HG03565 (cell line): ENCODE data around the gene TMPRSS11E.
"Not testable (repeated sequence)": the region's sequence is repeated elsewhere in the genome, so short reads cannot be mapped to it uniquely, and the experiment has no call there.

Source experiments
- ATAC-seq: cut with Tn5 transposase; IDR thresholded peaks from one replicate; pipeline ENCODE4 v1.9.1; 2021; ENCODE audit warnings: mild to moderate bottlenecking, moderate library complexity; ENCODE audit not compliant: unreplicated experiment

Gene TMPRSS11E

GRCh38 chr4:68447201-68447600 is at the start of gene TMPRSS11E:
TSS of gene TMPRSS11E (plus strand) at chr4:68447463. CDS start at chr4:68447513, 50 bp downstream.
- ATAC-seq, result no peak

- no peak for ATAC-seq
These were observed 48.0 kb upstream of the TMPRSS11E start for GRCh38 chr4:68399306-68399705.

DNA sequence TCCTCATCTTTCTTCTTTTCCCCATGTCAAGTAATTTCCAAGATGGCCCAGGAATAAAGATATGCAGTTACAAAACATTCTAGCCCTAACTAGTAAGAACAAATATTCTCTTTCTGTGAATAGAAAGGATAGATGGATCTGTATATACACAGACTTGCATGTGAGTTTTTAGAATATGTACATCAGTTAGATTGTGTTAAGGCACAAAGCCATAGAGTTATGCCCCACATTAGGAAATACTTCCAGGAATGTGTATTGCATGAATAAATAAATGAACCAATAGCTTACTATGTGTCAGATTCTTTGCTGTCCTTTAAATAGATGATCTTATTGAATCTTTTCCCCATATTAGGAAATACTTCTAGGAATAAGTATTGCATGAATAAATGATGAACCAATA is 46.0 kb upstream of the TMPRSS11E start:
- no peak for ATAC-seq

- ATAC-seq, result no peak
These were observed 43.1 kb upstream of the TMPRSS11E start for GRCh38 chr4:68404153-68404552.

GRCh38 chr4:68405718-68406478 is 41.4 kb upstream of the TMPRSS11E start:
- ATAC-seq, result not testable (repeated sequence)

DNA sequence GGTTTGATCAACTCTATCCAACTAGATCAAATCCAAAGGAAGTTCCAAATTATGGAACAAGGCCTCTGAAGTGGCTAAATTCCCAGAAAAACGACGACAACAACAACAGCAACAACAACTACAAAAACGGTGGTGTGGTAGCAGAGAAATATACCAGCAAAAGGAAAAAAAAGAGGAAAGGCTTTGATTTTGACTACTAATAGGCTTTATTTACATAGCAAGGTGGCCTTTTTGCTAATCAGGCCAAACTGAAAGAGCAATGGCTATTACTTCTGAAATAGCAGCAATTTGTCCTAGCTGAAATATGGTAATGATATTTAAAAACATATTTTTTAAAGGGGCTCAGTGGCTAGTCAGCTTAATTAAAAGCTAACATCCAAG is 40.8 kb upstream of the TMPRSS11E start:
- ATAC-seq, result no peak

DNA sequence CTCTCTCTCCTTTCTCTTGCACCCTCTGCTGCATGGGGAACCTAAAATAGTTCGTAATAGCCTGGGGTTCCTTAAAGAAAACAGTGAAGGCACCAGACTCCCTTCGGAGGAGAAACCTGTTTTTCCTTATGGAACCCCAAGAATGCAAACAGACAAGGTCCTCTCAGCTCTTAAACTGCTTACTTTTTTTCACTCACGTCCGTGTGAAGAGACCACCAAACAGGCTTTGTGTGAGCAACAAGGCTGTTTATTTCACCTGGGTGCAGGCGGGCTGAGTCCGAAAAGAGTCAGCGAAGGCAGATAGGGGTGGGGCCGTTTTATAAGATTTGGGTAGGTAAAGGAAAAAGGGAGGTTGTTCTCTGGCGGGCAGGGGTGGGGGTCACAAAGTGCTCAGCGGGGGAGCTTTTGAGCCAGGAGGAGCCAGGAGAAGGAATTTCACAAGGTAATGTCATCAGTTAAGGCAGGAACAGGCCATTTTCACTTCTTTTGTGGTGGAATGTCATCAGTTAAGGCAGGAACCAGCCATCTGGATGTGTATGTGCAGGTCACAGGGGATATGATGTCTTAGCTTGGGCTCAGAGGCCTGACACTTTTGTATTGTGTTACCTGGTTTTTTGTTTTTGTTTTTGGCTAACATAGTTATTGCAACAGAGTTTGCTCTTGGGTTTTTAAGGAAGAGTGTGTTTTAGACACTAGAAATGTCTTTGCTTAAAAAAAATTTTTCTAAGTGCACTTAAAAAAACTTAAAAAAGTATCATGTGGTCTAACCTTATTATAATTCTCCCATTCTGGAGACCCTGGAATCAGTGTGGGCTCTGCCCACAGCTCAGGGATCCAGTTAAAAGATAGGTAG is 40.0 kb upstream of the TMPRSS11E start:
- ATAC-seq, result not testable (repeated sequence)

- ATAC-seq, result no peak
These were observed 39.4 kb upstream of the TMPRSS11E start for GRCh38 chr4:68407868-68408190.

- no peak for ATAC-seq
These were observed 37.1 kb upstream of the TMPRSS11E start for GRCh38 chr4:68410149-68410548.

DNA sequence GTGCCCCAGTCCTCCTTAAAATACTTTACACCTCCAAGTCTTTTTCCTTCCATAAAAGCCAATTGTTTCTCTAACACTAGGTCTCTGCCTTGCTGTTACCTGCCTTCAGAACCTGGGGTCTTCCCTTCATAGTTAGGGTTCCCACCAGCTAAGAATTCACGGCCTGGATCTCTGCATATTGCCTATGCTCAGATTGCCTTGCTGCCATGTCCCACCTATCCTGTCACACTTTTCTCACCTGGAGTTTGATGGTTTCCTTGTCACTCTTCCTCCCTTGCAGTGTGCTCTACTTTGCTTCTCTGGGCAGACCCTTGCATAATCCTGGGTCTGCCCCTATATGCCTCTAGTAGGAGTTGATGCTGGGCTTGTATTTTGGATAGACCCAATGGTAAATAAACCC is 36.6 kb upstream of the TMPRSS11E start:
- no peak for ATAC-seq

GRCh38 chr4:68412031-68412430 is 35.2 kb upstream of the TMPRSS11E start:
- not testable (repeated sequence) for ATAC-seq

DNA sequence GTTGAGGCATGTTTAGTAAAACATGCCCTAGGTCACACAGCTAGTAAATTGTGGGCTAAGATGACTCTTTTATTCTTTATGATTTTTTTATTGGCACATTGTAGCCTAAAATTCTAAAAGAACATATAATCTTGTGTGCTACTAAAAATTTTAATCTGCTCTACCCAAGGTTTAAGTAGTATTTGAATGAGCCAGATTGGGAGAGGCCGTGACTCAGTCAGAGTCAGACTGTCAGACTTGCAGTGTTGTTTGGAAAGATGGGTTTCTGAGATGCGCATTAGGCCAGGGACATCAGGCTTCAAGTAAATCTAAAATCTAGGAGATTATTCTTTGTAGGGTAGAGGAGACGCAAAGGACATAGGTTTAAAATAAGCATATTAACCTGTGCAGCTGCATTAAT is 30.7 kb upstream of the TMPRSS11E start:
- ATAC-seq, result no peak

- no peak for ATAC-seq
These were observed 20.7 kb upstream of the TMPRSS11E start for GRCh38 chr4:68426516-68426915.

DNA sequence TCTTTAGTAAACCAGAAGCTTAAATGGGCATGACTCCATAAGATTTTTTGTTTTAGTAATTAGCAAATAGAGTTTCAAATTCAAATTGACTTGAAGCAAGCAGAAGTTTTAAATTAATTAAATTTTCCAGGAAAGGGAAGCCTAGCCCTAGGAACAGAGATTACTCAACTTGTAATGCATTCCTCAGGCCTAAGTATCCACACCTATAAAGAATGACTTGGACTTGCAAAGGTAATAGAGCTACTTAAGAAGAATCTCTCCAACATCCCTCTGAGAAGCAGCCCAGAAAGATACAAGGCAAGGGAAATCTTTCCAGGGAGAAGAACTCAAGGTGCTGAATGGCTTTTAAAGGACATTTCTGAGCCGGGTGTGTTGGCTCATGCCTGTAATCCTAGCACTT is 16.9 kb upstream of the TMPRSS11E start:
- ATAC-seq, result no peak

DNA sequence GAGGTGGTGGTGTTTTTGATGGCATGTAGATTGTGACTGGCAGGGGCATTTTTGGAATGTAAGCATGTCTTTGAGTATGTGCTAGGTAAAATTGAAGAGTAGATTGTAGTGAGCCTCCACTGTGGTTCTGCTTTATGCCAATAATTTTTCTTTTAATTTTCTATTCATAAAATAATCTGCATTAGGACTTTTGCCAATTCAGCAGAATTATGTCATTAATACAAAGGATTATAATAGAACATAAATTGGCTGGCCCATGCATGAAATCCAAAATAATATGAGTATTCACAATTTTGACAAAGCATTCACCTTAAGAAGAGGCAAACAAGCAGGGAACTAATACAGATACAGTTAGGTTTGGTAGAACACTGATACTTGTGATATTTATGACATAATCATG is 14.9 kb upstream of the TMPRSS11E start:
- no peak for ATAC-seq

- ATAC-seq, result no peak
These were observed 13.7 kb upstream of the TMPRSS11E start for GRCh38 chr4:68433582-68433981.

DNA sequence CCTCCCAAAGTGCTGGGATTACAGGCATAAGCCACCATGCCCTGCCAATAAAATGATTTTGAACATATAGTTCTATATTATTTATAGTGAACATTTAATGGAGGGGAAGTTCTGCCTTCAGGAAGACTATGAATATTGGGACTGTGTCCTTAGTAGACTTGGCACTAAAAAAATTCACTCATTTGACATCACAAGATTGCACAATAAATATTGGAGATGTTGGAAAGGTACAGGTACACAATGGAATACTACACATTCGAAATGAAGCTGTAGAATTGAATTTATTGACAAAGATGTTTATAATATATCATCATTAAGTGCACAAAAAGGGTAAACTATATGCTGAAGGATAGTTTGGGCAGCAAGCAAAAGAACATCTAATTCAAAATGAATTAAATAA is 13.0 kb upstream of the TMPRSS11E start:
- ATAC-seq, result no peak

DNA sequence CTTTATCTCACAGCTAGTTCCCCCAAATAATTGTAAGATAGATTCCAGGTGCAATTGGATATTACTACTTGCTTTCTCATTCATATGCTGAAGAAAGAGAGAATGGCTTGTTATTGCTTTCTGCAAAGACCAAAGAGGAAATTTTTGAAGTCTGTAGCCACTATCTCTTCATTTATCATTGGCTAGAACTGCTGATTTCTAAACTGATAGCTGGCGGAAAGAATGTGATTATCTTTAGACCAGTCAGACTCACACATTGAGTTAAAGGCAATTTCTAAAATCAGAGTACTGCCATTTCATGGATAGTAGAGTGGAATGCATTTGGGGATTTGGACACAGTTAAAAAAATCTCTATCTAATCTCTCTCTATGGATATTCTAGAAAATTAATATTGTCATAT is 12.4 kb upstream of the TMPRSS11E start:
- ATAC-seq, result no peak

DNA sequence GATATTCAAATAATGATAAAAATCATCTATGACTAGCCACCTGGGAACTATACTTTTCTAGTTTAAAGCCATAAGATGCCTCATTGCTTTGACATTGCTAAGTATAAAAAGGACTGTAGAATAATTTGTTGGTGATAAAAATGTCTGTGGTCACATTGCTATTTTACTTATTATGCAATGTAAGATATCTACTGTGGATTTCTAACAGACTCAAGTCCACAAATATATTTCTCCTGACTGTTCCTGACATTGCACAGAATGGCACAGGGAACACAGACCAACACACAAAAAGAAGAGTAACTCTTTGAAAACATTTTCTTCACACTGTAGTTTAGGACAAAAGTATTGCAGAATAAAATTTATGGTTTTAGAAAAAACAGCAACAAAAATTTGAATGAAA is 2.2 kb upstream of the TMPRSS11E start:
- no peak for ATAC-seq

DNA sequence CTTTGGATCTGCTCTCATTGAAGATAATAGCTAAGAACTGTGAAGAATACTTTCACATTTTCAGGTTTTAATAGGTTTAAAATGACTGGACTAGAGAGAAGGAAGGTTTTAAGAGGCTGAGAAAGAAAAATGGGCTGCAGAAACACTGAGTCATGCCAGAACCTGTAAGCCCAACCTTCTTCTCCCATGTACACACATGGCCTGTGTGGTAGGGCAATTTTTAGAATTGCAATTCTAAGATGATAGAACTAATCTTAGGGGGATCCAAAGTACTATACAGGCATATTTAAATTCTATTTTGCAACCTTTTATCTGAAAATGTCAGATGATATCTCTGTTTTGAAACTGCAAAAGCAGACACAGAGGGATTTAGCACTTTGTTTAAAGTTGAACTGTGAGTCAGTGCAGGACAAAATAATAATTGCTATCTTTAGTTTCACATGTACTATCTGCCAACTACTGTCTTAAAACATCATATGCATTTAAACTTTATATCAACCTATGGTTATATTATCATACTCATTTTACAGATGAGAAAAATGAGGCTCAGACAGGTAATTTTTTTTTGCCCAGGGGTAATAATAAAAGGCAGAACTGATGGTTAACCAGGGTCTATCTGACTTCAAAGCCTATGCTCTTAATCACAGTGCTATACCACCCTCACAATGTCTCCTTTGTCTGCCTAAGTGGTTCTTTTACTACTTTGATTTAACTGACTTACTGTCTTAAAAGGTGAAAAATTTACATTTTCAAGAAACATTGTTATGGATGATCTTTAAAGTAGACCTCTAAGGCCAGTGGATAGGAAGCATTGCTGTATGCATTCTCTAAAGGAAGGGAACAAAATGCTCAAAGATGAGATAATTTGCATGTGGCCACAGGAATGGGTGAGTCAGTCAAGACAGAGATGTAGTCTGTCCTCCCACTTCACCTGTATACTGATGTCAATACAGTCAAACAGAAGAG is 4.3 kb downstream of the TMPRSS11E start:
- peak; percentile 87 for ATAC-seq

DNA sequence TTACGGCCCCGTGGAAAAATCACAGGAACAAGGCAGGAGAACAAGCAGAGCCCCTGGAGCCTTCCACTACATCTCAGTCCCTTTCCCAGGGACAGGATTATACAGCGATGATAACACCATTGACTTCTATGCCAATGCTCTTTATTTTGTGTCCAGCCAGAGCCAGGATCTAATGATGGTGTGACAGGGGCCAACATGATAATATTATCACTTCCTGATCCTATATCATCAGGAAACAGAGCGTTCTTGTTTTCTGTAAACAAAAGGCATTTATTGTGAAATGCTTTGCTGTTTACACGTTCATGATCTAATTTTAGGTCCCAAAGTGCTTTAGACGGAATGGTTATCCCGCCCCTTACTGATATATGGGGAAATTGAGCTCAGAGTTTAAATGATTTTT is 12.8 kb downstream of the TMPRSS11E start:
- no peak for ATAC-seq
